Lung microvascular endothelial cell (primary cell): ENCODE measurements around the gene SURF1. TPM values are rescaled to one million over a fixed set of nuclear protein-coding genes. Genes with fewer than 3 reads are reported as not detected.
"Not testable (repeated sequence)": the region's sequence is repeated elsewhere in the genome, so short reads cannot be mapped to it uniquely, and the experiment has no call there.

Experiments used
- DNase-seq, 2 donors: peaks; one replicate each; pipeline versions ENCODE4 v3.0.0 to v3.0.0-alpha.2; 2010; ENCODE audit warnings: low read depth in 2 of 2
- total RNA-seq: library from RNA; depleted of rRNA; stranded (reverse); fragments of >200 nt; gene quantifications from 2 replicates; pipeline ENCODE4 v1.2.1, GENCODE V29; 2014

Gene SURF1, protein sequence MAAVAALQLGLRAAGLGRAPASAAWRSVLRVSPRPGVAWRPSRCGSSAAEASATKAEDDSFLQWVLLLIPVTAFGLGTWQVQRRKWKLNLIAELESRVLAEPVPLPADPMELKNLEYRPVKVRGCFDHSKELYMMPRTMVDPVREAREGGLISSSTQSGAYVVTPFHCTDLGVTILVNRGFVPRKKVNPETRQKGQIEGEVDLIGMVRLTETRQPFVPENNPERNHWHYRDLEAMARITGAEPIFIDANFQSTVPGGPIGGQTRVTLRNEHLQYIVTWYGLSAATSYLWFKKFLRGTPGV
- 18.7 and 22.2 TPM in 2 replicates for total RNA-seq

DNA sequence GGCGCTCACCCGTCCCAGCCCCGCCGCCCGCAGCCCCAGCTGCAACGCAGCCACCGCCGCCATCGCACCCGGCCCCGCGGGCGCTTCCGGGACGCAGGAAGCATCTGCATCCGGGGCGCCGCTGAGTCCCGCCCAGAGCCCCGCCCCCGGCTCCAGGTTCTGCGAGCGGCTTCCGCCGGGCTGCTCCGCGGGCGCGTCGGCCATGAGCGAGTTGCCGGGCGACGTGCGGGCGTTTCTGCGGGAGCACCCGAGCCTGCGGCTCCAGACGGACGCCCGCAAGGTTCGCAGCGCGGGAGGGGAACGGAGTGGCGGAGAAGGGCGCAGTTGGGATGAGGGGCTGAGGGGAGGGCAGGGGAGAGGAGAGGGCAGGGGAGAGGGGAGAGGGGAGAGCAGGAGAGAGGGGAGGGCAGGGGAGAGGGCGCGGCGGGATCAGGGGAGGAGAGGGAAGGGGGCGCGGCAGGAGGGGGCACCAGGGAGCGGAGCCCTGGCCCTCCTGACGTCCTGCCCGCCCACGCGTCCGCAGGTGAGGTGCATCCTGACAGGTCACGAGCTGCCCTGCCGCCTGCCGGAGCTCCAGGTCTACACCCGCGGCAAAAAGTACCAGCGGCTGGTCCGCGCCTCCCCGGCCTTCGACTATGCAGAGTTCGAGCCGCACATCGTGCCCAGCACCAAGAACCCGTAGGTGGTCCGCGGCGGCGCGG is at the start of gene SURF1, which contains the start of gene SURF2:
Gene SURF1, minus strand, starts transcription at position 97 of the 701 bp plus-strand sequence. Its CDS starts 34 bp downstream, at position 63.
Gene SURF2, plus strand, starts transcription at position 160 of the 701 bp plus-strand sequence. Its CDS starts 43 bp downstream, at position 203.
- peak; percentile 42 to 70 for DNase-seq

- DNase-seq = peak; percentile 11 to 77
These were observed 49.5 kb upstream of the SURF1 start for GRCh38 chr9:133405508-133406438.

- DNase-seq = no peak
These were observed 48.2 kb upstream of the SURF1 start for GRCh38 chr9:133404454-133405002.

DNA sequence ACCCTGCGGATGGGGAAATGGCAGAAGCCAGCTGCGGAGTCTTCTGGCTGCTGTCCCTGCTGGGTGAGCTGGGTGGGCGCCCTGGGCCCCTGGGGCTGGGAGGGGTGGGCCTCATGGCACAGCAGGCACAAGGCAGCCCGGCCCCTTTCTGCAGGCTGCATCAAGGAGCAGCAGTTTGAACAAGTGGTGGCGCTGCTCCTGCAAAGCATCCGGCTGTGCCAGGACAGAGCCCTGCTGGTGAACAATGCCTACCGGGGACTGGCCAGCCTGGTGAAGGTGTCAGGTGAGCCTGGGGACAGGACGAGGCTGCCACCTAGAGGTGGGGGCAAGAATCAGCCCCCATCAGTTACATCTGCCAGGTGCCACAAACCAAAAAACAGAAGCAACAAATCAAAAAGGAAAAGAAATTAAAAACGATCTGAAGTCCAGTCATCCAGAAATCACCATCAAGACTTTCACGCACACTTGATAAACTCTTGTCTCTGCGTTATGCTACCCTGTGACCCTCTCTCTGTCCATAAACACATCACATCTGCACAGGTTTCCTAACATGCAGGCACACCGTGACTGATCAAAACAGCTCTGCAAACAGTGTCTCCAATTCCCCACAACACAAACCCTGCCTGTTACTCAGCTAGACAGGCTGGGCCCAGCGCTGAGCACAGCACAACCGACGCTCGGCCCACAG is 47.6 kb upstream of the SURF1 start:
- DNase-seq = peak; percentile 16 to 52

DNA sequence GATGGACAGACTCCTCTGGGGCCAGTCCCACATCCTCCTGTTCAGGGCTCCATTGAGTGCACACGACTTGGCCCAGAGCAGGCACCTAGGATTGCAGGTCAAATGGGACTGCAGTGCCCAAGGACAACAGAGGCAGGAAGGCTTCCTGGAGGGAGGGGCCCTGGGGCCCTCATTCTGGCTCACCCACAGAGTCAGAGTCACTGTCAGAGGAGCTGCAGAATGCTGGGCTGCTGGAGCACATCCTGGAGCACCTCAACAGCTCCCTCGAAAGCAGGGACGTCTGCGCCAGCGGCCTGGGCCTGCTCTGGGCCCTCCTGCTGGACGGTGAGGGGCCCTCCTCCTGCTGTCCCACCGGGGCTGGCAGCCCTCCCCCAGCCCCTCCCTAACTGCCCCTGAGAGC is 46.4 kb upstream of the SURF1 start:
- DNase-seq = no peak

DNA sequence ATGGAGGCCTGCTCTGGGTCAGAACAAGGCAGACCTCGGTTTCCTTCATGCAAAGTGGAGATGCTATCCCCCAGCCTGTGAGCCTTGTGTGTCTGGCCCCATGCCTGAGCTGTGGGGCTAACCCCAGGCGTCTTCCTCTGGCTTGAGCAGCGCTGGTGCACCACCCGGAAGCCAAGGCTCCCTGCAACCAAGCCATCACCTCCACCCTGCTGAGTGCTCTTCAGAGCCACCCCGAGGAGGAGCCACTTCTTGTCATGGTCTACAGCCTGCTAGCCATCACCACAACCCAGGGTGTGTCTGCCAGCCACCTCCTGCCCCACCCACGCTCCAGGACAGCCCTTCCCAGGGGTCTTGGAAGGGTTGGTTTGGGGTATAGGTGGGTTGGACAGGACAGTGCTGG is 45.3 kb upstream of the SURF1 start:
- no peak for DNase-seq

- no peak for DNase-seq
These were observed 44.0 kb upstream of the SURF1 start for GRCh38 chr9:133400292-133400691.

GRCh38 chr9:133397895-133398294 is 41.6 kb upstream of the SURF1 start:
- DNase-seq = no peak

DNA sequence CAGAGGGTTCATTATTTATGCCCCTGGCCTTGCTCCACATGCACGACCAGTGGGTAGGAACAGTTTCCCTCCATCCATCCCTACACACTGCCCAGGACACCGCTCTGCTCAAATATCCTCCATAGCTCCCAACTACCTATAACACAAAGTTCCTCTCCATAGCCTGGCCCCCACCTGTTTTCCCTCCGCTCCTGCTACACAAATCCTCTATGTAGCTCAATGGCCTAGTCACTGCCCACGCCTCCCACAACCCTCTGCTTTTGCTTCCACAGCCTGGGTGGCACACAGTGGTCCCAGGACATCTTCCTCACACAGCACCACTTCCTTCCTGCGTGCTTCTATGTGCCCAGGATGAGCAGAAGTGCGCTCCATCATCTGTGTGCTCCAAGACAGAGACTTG is 41.1 kb upstream of the SURF1 start:
- DNase-seq = no peak

DNA sequence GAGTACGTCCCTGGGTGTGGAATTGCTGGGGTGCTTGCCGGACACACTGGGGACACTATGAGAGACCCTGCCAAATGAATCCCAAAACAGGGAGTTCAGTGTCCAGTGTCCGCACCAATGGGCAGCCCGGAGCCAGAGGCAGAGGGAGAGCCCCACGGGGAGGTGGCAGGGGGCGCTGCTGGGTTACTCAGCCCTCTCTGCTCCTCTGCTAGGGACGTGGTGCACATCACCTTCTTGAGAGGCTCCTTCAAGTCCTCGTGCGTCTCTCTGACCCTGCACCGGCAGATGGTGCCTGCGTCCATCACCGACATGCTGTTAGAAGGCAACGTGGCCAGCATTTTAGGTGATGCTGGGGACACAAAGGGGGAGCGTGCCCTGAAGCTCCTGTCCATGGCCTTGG is 40.7 kb upstream of the SURF1 start:
- peak in 1 of 2 donors; percentile 32 for DNase-seq

DNA sequence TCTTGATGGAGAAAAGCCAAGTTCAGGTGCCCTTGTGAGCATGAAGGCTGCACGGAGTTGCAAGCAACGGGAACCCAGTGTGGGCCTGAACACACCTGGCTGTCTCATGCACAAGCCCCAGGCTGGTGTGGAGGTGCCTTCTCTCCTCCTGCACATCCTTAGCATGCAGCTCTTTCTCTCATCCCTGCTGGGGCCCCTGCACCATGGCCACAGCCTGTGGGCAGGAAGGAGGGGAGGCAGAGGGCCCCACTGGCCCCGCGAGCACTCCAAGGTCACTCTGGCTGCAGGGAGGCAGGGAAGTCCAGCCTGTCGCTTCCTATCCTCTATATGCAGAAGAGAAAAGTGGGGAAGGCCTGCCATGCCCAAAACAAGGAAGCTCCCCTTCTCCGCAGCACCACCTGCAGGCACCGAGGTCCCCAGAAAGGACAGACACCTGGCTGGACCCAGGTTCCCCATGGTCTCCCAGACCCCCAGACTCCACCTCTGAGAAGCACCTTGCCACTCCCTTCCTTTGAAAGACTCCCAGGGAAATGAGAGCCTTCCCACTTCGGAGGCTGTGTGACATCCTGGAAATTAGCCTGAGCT is 38.5 kb upstream of the SURF1 start:
- no peak for DNase-seq

- DNase-seq = no peak
These were observed 37.1 kb upstream of the SURF1 start for GRCh38 chr9:133393399-133393798.

- DNase-seq = not testable (repeated sequence)
These were observed 36.0 kb upstream of the SURF1 start for GRCh38 chr9:133392308-133392707.

- not testable (repeated sequence) for DNase-seq
These were observed 35.2 kb upstream of the SURF1 start for GRCh38 chr9:133391449-133391848.

DNA sequence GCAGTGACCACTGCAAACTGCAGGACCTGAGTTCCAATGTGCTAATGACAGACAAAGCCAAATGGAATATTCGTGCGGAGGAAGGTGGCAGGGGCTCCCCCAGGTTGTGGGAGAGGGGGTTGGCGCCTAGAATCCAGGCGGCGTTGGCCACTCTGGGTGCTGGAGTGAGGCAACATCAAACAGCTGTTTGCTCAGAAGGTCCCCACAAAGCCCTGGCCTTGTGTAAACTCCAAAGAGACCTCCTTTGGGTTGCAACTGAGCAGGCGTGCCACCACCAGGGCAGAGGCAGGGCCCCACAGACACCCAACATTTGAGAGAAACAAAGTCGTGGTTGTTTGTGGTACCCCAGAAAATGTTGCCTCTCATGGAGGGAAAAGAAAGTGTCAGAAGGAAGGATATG is 34.4 kb upstream of the SURF1 start:
- no peak for DNase-seq

- no peak for DNase-seq
These were observed 33.3 kb upstream of the SURF1 start for GRCh38 chr9:133389562-133389961.

DNA sequence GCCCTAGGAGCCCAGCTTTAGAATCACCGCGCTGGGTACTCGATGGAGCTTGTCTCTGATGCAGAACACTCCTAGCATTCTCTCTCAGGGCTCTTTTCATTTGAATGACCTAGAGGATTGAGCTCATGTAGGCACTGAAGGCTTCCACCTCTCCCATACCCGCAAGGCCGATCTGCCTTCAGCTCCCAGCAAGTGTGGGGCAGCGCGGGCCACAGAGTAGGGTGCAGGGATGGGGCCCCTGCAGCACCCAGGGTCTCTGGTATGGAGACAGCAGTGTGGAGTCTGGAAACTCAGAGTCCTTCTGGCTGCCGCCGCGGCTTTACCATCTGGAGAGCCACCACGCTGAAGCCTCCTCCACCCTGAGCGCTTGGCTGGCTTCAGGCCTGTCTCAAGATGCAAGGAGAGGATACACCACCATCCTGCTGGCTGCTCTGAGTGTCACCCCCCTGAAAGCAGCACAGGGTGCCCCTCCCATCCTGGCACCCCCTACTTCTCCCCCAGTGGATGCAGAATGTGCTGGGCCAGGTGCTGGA is 32.8 kb upstream of the SURF1 start:
- no peak for DNase-seq

GRCh38 chr9:133387680-133388079 is 31.4 kb upstream of the SURF1 start:
- no peak for DNase-seq

- DNase-seq = no peak
These were observed 30.1 kb upstream of the SURF1 start for GRCh38 chr9:133386338-133386737.

GRCh38 chr9:133385452-133385851 is 29.2 kb upstream of the SURF1 start:
- no peak for DNase-seq
